HepG2 (cell line): ENCODE results near the gene RBBP9. TPM values are rescaled to one million over a fixed set of nuclear protein-coding genes. Genes with fewer than 3 reads are reported as not detected.

Experiments used
- ATAC-seq: fragments of 200-7000 bp; cut with Tn5 transposase; 3 replicates; pipeline ENCODE4 v1.9.1; 2020; ENCODE audit warnings: mild to moderate bottlenecking, moderate library complexity
- Bru-seq: library from RNA; stranded (reverse); fragments of 400-500 nt; gene quantifications from one replicate; lab custom pipeline; 2021; lab: Mats Ljungman, UMichigan
- BruChase-seq, 2 experiments: library from RNA; stranded (reverse); fragments of 400-500 nt; gene quantifications; one replicate each; lab custom pipeline; 2021; lab: Mats Ljungman, UMichigan
- BruUV-seq: library from RNA; stranded (reverse); fragments of 400-500 nt; replicated peaks from 2 replicates; lab custom pipeline; 2021; lab: Mats Ljungman, UMichigan
- CTCF ChIA-PET: fragments of 300-600 bp; formaldehyde crosslinking; extraction: SDS; loops from one replicate; lab custom pipeline; 2021; ENCODE audit warnings: low total read pairs, inconsistent platforms, low intra/inter-chr PET ratio; lab: Yijun Ruan, JAX
- POLR2A ChIA-PET: fragments of 350-600 bp; sonication (Branson Sonifier 250); formaldehyde crosslinking; loops from one replicate; lab custom pipeline; 2020; ENCODE audit warnings: antibody characterized with exemption, inconsistent platforms; lab: Yijun Ruan, JAX
- DNase-seq: peaks from one replicate; pipeline ENCODE4 v3.0.0-alpha.2; 2015; ENCODE audit warnings: low spot score
- FAIRE-seq: peaks from 3 replicates; lab custom pipeline; 2011; peaks lifted over from hg19 to GRCh38; lab: Jason Lieb, UNC
- H2AFZ ChIP-seq: one replicate; pipeline ENCODE4 v1.6.1; 2011; ENCODE audit warnings: low read length, inconsistent platforms
- H3K27ac ChIP-seq: fragments of 300-600 bp; 3 replicates; pipeline ENCODE4 v1.8.0; 2011; ENCODE audit warnings: mixed run types, mild to moderate bottlenecking, mixed read lengths, low read length, inconsistent platforms; ENCODE audit not compliant: insufficient read depth; ENCODE audit errors: extremely low read length
- H3K27me3 ChIP-seq, 2 experiments: fragments of 200-600 bp in 1 of 2; 2 replicates in 1 of 2; 3 replicates in 1 of 2; pipeline versions ENCODE4 v1.6.0 to v1.8.0; 2011; ENCODE audit warnings: low read length in 2 of 2, mild to moderate bottlenecking in 2 of 2, moderate library complexity in 2 of 2, inconsistent platforms in 1 of 2; ENCODE audit not compliant: insufficient read depth in 2 of 2, control insufficient read depth in 1 of 2
- H3K36me3 ChIP-seq, 2 experiments: fragments of 200-600 bp in 1 of 2; replicated peaks in 1 of 2; 2 replicates in 1 of 2; 3 replicates in 1 of 2; pipeline versions ENCODE4 v1.5.1 to v1.8.0; 2011; ENCODE audit warnings: low read length in 2 of 2, inconsistent platforms in 1 of 2; ENCODE audit not compliant: insufficient read depth in 2 of 2, control insufficient read depth in 1 of 2
- H3K4me1 ChIP-seq: 2 replicates; pipeline ENCODE4 v1.5.1; 2012; ENCODE audit warnings: low read length, inconsistent platforms; ENCODE audit not compliant: insufficient read depth
- H3K4me2 ChIP-seq: 2 replicates; pipeline ENCODE4 v1.6.0; 2011; ENCODE audit warnings: low read depth, low read length, inconsistent platforms
- H3K4me3 ChIP-seq, 3 experiments: fragments of 200-600 bp in 1 of 3; sonication (generic), shearing (Covaris generic) in 1 of 3; replicated peaks in 1 of 3; 2 replicates each; pipeline ENCODE4 v1.5.1; 2011 to 2016; ENCODE audit warnings: low read length in 3 of 3, inconsistent platforms in 2 of 3, low read depth in 2 of 3, mild to moderate bottlenecking in 2 of 3, control low read depth in 1 of 3, mixed read lengths in 1 of 3; ENCODE audit not compliant: insufficient read depth in 1 of 3
- H3K79me2 ChIP-seq: one replicate; pipeline ENCODE4 v1.6.1; 2011; ENCODE audit warnings: low read length, inconsistent platforms; ENCODE audit not compliant: insufficient read depth
- H3K9ac ChIP-seq: 2 replicates; pipeline ENCODE4 v1.6.0; 2011; ENCODE audit warnings: mild to moderate bottlenecking, low read depth, low read length, inconsistent platforms; ENCODE audit not compliant: insufficient read depth
- H3K9me3 ChIP-seq: 2 replicates; pipeline ENCODE4 v1.5.1; 2012; ENCODE audit warnings: mild to moderate bottlenecking, low read length
- H4K20me1 ChIP-seq: 2 replicates; pipeline ENCODE4 v1.6.0; 2011; ENCODE audit warnings: inconsistent platforms, mild to moderate bottlenecking, low read length, moderate library complexity; ENCODE audit not compliant: insufficient read depth
- CHD2 ChIP-seq: IDR thresholded peaks from 2 replicates; pipeline ENCODE4 v1.6.1; 2011; ENCODE audit warnings: low read depth, low read length, improper control_type of control experiment
- ERF ChIP-seq: IDR thresholded peaks from 2 replicates; pipeline ENCODE4 v1.6.1; 2018; ENCODE audit warnings: missing biosample characterization, missing genetic modification reagents
- MYNN ChIP-seq: sonication (generic); formaldehyde crosslinking; IDR thresholded peaks from 2 replicates; pipeline ENCODE4 v1.4.0; 2020; ENCODE audit warnings: mild to moderate bottlenecking, low read depth, missing genetic modification reagents
- NCOA5 ChIP-seq: sonication (generic); formaldehyde crosslinking; IDR thresholded peaks from 2 replicates; pipeline ENCODE4 v1.4.0; 2020; ENCODE audit warnings: missing genetic modification reagents
- SOX5 ChIP-seq: IDR thresholded peaks from 2 replicates; pipeline ENCODE4 v1.6.1; 2016; ENCODE audit warnings: borderline replicate concordance
- U2AF1 ChIP-seq: fragments of 200-400 bp; formaldehyde crosslinking; optimal IDR thresholded peaks from 2 replicates; pipeline ENCODE3; 2017; ENCODE audit warnings: mild to moderate bottlenecking, low read depth, low read length
- ZNF644 ChIP-seq: IDR thresholded peaks from 2 replicates; pipeline ENCODE4 v1.6.1; 2016; ENCODE audit warnings: low read depth
- WGBS: methylation state at CpG from one replicate; pipeline ENCODE4 v1.1.6; 2017; ENCODE audit warnings: low lambda C conversion rate; 5-methylcytosine and 5-hydroxymethylcytosine counted together
- in situ Hi-C: cut with HindIII; loops from 2 replicates; pipeline ENCODE4 v1.10.0; 2017; ENCODE audit warnings: low pct_unique_long_range_greater_than_20kb; ENCODE audit not compliant: extremely low pct_ligation_motif_present
- intact Hi-C: fragments of 100-400 bp; cut with micrococcal nuclease; formaldehyde crosslinking; loops from one replicate; pipeline ENCODE4 v1.10.0; 2022; ENCODE audit not compliant: unreplicated experiment
- long read RNA-seq, 2 experiments: library from RNA in 1 of 2; library from polyadenylated mRNA in 1 of 2; stranded (forward) in 1 of 2; unstranded in 1 of 2; transcript quantifications; one replicate each; pipeline ENCODE4 v2.0.0, GENCODE V29; 2019 to 2022
- polyA minus RNA-seq, 3 experiments: library from RNA; depleted of rRNA, polyadenylated mRNA; stranded (reverse); fragments of >200 nt; gene quantifications; 2 replicates each; pipeline ENCODE4 v1.2.3, GENCODE V29; 2011; ENCODE audit warnings: low replicate concordance in 1 of 3
- polyA plus RNA-seq, 8 experiments: library from polyadenylated mRNA; depleted of rRNA in 3 of 8; stranded (reverse) in 7 of 8; unstranded in 1 of 8; fragments of >200 nt; fragmentation: Illumina TruSeq in 4 of 8; extraction: Trizol in 4 of 8; gene quantifications; 2 replicates each; pipeline versions ENCODE4 v1.2.1 to v1.2.3, GENCODE V29; 2011 to 2016; ENCODE audit warnings: low read depth in 4 of 8, missing spikeins in 1 of 8, mixed read lengths in 1 of 8; ENCODE audit not compliant: insufficient read depth in 1 of 8
- total RNA-seq, 5 experiments: library from RNA; depleted of rRNA; stranded (reverse); fragments of >200 nt; fragmentation: Illumina TruSeq; extraction: Trizol; gene quantifications; 2 replicates each; pipeline ENCODE4 v1.2.3, GENCODE V29; 2016; ENCODE audit warnings: low read depth in 1 of 5
- TF ChIP-seq, protein P1 (sequence below): sonication (generic); formaldehyde crosslinking; IDR thresholded peaks from 2 replicates; pipeline ENCODE4 v1.8.0; 2022; ENCODE audit warnings: mild to moderate bottlenecking, missing genetic modification reagents, moderate library complexity
- TF ChIP-seq, protein P2 (sequence below): sonication (generic); formaldehyde crosslinking; IDR thresholded peaks from 2 replicates; pipeline ENCODE4 v1.5.0; 2020; ENCODE audit warnings: missing genetic modification reagents, mild to moderate bottlenecking, borderline replicate concordance
- TF ChIP-seq, protein P3 (sequence below): IDR thresholded peaks from 2 replicates; pipeline ENCODE4 v1.6.1; 2016; ENCODE audit warnings: low read depth, control low read depth

Gene RBBP9
- total RNA-seq (2016; rRNA removed; fragmentation: Illumina TruSeq; extraction: Trizol) (56.3 and 99.5 TPM in 2 replicates), polyA plus RNA-seq (2011; rRNA removed) (25.1 and 28.0 TPM in 2 replicates), polyA minus RNA-seq (2011; rRNA and poly(A)+ RNA removed; ENCODE audit: low replicate concordance) (22.8 and 31.7 TPM in 2 replicates), Bru-seq, nascent RNA (percentile 74 among the genes with signal in this experiment), BruChase-seq, experiment 1, labeled RNA remaining after a 6-hour chase (percentile 89 among the genes with signal in this experiment), BruChase-seq, experiment 2, labeled RNA remaining after a 2-hour chase (percentile 81 among the genes with signal in this experiment)
- total RNA-seq (2016; cell fraction: cytosol; rRNA removed; fragmentation: Illumina TruSeq; extraction: Trizol; ENCODE audit: low read depth), result 4.3 TPM in 2 replicates
- total RNA-seq (2016; cell fraction: insoluble cytoplasmic fraction; rRNA removed; fragmentation: Illumina TruSeq; extraction: Trizol), result 52.6 and 105 TPM in 2 replicates
- 23.9 and 26.8 TPM in 2 replicates for total RNA-seq (2016; cell fraction: membrane; rRNA removed; fragmentation: Illumina TruSeq; extraction: Trizol)
- 26.3 and 26.5 TPM in 2 replicates for total RNA-seq (2016; cell fraction: nucleus; rRNA removed; fragmentation: Illumina TruSeq; extraction: Trizol)
- 17.8 and 25.8 TPM in 2 replicates for polyA plus RNA-seq (2011; cell fraction: cytosol; rRNA removed)
- 13.7 and 16.4 TPM in 2 replicates for polyA plus RNA-seq (2011; cell fraction: nucleus; rRNA removed)
- 18.0 and 29.4 TPM in 2 replicates for polyA plus RNA-seq (2012)
- polyA plus RNA-seq (2016; cell fraction: cytosol; fragmentation: Illumina TruSeq; extraction: Trizol; ENCODE audit: low read depth), result 4.5 and 4.7 TPM in 2 replicates
- 96.0 and 96.1 TPM in 2 replicates for polyA plus RNA-seq (2016; cell fraction: insoluble cytoplasmic fraction; fragmentation: Illumina TruSeq; extraction: Trizol; ENCODE audit: low read depth)
- polyA plus RNA-seq (2016; cell fraction: membrane; fragmentation: Illumina TruSeq; extraction: Trizol; ENCODE audit: low read depth), result 15.2 and 19.7 TPM in 2 replicates
- 36.9 and 41.4 TPM in 2 replicates for polyA plus RNA-seq (2016; cell fraction: nucleus; fragmentation: Illumina TruSeq; extraction: Trizol; ENCODE audit: insufficient read depth, low read depth)
- 26.3 and 28.9 TPM in 2 replicates for polyA minus RNA-seq (2011; cell fraction: cytosol; rRNA and poly(A)+ RNA removed)
- 20.0 and 29.1 TPM in 2 replicates for polyA minus RNA-seq (2011; cell fraction: nucleus; rRNA and poly(A)+ RNA removed)
- long read RNA-seq, experiment 1, transcript RBBP9-201 (5 exons, 3,861 nt), result major isoform, 7 of 9 reads
- long read RNA-seq, experiment 1, partial matches to known transcripts, result 0 of 9 reads
- long read RNA-seq, experiment 1, other reads (novel, unspliced or antisense), result 2 of 9 reads
- long read RNA-seq, experiment 2, partial matches to known transcripts, result 0 of 34 reads
- long read RNA-seq, experiment 2, other reads (novel, unspliced or antisense), result 32 of 34 reads

DNA sequence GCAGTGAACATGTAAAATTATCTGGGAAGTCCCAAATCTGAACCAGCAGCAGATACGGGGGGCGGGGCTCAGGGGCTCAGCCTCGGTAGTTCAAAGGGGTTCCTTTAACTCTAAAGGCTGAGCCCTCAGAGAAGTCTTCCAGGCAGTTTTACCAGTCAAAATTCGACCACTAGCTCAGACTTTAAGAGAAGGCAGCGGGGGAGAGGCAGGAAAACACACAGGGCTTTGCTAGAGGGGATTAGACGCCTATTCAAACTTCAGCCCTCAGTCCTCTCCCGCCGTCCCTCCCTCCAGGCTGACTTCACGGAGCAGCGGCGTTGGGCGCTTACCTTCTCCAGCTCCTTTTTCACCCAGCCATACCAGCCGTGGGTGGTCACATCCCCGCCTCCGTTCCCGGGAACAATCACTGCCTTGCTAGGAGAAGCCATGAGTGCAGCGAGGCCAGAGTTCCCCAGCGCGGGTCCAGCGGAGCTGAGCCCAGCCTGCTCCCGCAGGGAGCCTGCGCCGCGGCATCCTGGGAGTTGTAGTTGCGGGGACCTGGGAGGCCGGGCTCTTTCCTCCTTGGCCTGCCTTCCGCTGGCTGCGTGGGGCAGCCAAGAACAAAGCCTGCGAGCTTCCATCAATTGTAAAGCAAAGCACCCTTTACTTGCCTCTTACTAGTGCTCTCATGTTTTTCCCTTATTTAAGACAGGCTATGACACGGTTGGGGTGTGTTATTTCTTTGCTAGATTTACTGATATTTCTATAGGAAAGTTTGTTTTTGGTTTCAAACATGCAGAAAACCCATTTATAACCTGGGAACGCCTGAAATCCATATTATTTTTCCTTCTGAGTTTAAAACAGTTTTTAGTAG lies at the start of gene RBBP9:
Gene RBBP9, minus strand, starts transcription at position 486 of the 853 bp plus-strand sequence. Its CDS starts 58 bp downstream, at position 428.
- CTCF ChIA-PET, result no interaction called here
- intact Hi-C loops (loop anchor here (1.0 to 2.0 kb wide), 3 partner anchors 10 to 68 kb away; partner anchors contain the start of genes DZANK1, POLR3F and SEC23B), in situ Hi-C loops (no loop called here)
- POLR2A ChIA-PET, result interaction anchor here (0.6 to 4.6 kb wide), 10 partner anchors 10 to 381 kb away, joined by 3 to 215 read pairs (median 4); partner anchors contain the start of genes DZANK1, POLR3F, SEC23B and SMIM26
- Histone ChIP-seq H3K36me3 (peaks cover 9 to 18% of the 10 kb centered on the region in 2 experiments), H3K79me2 (peaks cover 10% of the 10 kb centered on the region), H3K9me3 (no peaks in the 10 kb centered on the region), H3K4me2 (peak within 1 kb of the TSS; percentile 83), H3K27me3 (no peaks in the 10 kb centered on the region; a peak in 1 of 5 replicates), H3K27ac (peak within 1 kb of the TSS; percentile 73), H2AFZ (peak within 1 kb of the TSS; percentile 95), H3K4me3 (peak within 1 kb of the TSS; percentile 91 to 99 (median 92)), H3K9ac (peak within 1 kb of the TSS; percentile 86), H4K20me1 (no peaks in the 10 kb centered on the region), H3K4me1 (peaks cover 32% of the 10 kb centered on the region)
- TSS peak; percentile 71 for BruUV-seq
- DNase-seq (peak; percentile 84), FAIRE-seq (peak; percentile 63), ATAC-seq (peak; percentile 100)
- 2% methylated on average over 31 of the region's 31 CpGs for WGBS
- peak; percentile 49; the same call in 1 of the 2 replicates for TF ChIP-seq SOX5 (CRISPR knock-in tag)
- TF ChIP-seq ERF (CRISPR knock-in tag), result peak; percentile 94
- TF ChIP-seq NCOA5 (CRISPR knock-in tag), result no peak
- TF ChIP-seq ZNF644 (CRISPR knock-in tag), result peak; percentile 40; the same call in 1 of the 2 replicates
- TF ChIP-seq, protein P1, sequence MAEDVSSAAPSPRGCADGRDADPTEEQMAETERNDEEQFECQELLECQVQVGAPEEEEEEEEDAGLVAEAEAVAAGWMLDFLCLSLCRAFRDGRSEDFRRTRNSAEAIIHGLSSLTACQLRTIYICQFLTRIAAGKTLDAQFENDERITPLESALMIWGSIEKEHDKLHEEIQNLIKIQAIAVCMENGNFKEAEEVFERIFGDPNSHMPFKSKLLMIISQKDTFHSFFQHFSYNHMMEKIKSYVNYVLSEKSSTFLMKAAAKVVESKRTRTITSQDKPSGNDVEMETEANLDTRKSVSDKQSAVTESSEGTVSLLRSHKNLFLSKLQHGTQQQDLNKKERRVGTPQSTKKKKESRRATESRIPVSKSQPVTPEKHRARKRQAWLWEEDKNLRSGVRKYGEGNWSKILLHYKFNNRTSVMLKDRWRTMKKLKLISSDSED, result no peak
- TF ChIP-seq MYNN (CRISPR knock-in tag), result peak; percentile 69; the same call in 1 of the 2 replicates
- TF ChIP-seq, protein P2, sequence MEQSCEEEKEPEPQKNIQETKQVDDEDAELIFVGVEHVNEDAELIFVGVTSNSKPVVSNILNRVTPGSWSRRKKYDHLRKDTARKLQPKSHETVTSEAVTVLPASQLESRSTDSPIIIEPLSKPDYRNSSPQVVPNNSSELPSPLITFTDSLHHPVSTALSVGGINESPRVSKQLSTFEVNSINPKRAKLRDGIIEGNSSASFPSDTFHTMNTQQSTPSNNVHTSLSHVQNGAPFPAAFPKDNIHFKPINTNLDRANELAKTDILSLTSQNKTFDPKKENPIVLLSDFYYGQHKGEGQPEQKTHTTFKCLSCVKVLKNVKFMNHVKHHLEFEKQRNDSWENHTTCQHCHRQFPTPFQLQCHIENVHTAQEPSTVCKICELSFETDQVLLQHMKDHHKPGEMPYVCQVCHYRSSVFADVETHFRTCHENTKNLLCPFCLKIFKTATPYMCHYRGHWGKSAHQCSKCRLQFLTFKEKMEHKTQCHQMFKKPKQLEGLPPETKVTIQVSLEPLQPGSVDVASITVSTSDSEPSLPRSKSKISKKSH (CRISPR knock-in tag), result peak; percentile 90
- TF ChIP-seq U2AF1, result peak; percentile 25
- TF ChIP-seq, protein P3, sequence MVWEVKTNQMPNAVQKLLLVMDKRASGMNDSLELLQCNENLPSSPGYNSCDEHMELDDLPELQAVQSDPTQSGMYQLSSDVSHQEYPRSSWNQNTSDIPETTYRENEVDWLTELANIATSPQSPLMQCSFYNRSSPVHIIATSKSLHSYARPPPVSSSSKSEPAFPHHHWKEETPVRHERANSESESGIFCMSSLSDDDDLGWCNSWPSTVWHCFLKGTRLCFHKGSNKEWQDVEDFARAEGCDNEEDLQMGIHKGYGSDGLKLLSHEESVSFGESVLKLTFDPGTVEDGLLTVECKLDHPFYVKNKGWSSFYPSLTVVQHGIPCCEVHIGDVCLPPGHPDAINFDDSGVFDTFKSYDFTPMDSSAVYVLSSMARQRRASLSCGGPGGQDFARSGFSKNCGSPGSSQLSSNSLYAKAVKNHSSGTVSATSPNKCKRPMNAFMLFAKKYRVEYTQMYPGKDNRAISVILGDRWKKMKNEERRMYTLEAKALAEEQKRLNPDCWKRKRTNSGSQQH, result peak; percentile 88
- 0 out of 2 replicates have a peak, but pooled peaks have one; percentile 7 for TF ChIP-seq CHD2
